DLD1 (cell line): ENCODE data around the gene ADAM22.
"Not testable (repeated sequence)": the region's sequence is repeated elsewhere in the genome, so short reads cannot be mapped to it uniquely, and the experiment has no call there.

ENCODE experiments used
- in situ Hi-C: cut with HindIII; loops from 2 replicates; pipeline ENCODE4 v1.10.0; 2017; ENCODE audit warnings: low sequenced_read_pairs

ADAM22 gene

GRCh38 chr7:87933953-87934698 lies at the start of gene ADAM22:
Gene ADAM22, plus strand, starts transcription at chr7:87934251. Its CDS starts 215 bp downstream, at chr7:87934466.
- in situ Hi-C loops = no loop called here

GRCh38 chr7:87885018-87885417 lies 49.0 kb upstream of the ADAM22 start:
- in situ Hi-C loops = no loop called here

- in situ Hi-C loops = no loop called here
These were observed 47.2 kb upstream of the ADAM22 start for GRCh38 chr7:87886875-87887274.

- in situ Hi-C loops = no loop called here
These were observed 38.7 kb upstream of the ADAM22 start for GRCh38 chr7:87895363-87895762.

GRCh38 chr7:87899255-87899654 lies 34.8 kb upstream of the ADAM22 start:
- in situ Hi-C loops = no loop called here

GRCh38 chr7:87907136-87907906 lies 26.7 kb upstream of the ADAM22 start:
- in situ Hi-C loops = not testable (repeated sequence)

GRCh38 chr7:87908814-87909213 lies 25.2 kb upstream of the ADAM22 start:
- in situ Hi-C loops = not testable (repeated sequence)

- in situ Hi-C loops = no loop called here
These were observed 21.9 kb upstream of the ADAM22 start for GRCh38 chr7:87912121-87912520.

GRCh38 chr7:87918740-87919139 lies 15.3 kb upstream of the ADAM22 start:
- in situ Hi-C loops = no loop called here

GRCh38 chr7:87919875-87920274 lies 14.2 kb upstream of the ADAM22 start:
- in situ Hi-C loops = no loop called here

GRCh38 chr7:87920578-87920977 lies 13.5 kb upstream of the ADAM22 start:
- in situ Hi-C loops = no loop called here

GRCh38 chr7:87922759-87923395 lies 11.2 kb upstream of the ADAM22 start:
- in situ Hi-C loops = not testable (repeated sequence)

- in situ Hi-C loops = no loop called here
These were observed 7.2 kb upstream of the ADAM22 start for GRCh38 chr7:87926581-87927461.

GRCh38 chr7:87933605-87933952 lies 472 bp upstream of the ADAM22 start:
- in situ Hi-C loops = no loop called here

- in situ Hi-C loops = no loop called here
These were observed 790 bp downstream of the ADAM22 start for GRCh38 chr7:87934699-87935383.

GRCh38 chr7:87935384-87935706 lies 1.3 kb downstream of the ADAM22 start:
- in situ Hi-C loops = no loop called here

GRCh38 chr7:87941138-87941537 lies 7.1 kb downstream of the ADAM22 start:
- in situ Hi-C loops = no loop called here

GRCh38 chr7:87944547-87944946 lies 10.5 kb downstream of the ADAM22 start:
- in situ Hi-C loops = no loop called here

- in situ Hi-C loops = not testable (repeated sequence)
These were observed 11.9 kb downstream of the ADAM22 start for GRCh38 chr7:87945926-87946325.

- in situ Hi-C loops = no loop called here
These were observed 14.3 kb downstream of the ADAM22 start for GRCh38 chr7:87948371-87948770.
